K562 (cell line): Measurements from ENCODE around the gene MEIKIN. TPM values are rescaled to one million over a fixed set of nuclear protein-coding genes. Genes with fewer than 3 reads are reported as not detected.

Source experiments
- ATAC-seq: fragments of 200-7000 bp; cut with Tn5 transposase; 3 replicates; pipeline ENCODE4 v1.9.1; 2020; ENCODE audit warnings: moderate library complexity
- BruUV-seq: library from RNA; stranded (reverse); fragments of 400-500 nt; replicated peaks from 2 replicates; lab custom pipeline; 2021; lab: Mats Ljungman, UMichigan
- CTCF ChIA-PET: fragments of 300-600 bp; formaldehyde crosslinking; extraction: SDS; loops from one replicate; lab custom pipeline; 2021; ENCODE audit warnings: low intra/inter-chr PET ratio; lab: Yijun Ruan, JAX
- POLR2A ChIA-PET: fragments of 300-600, 350-650 bp; sonication (Branson Sonifier 250); formaldehyde crosslinking; extraction: SDS; loops from one replicate; lab custom pipeline; 2021; ENCODE audit warnings: antibody characterized with exemption, inconsistent platforms; lab: Yijun Ruan, JAX
- DNase-seq, 4 experiments: peaks; one replicate each; pipeline versions ENCODE4 v3.0.0 to v3.0.0-alpha.2; 2011 to 2018; ENCODE audit warnings: low spot score in 3 of 4, mixed read lengths in 3 of 4; ENCODE audit errors: extremely low read depth in 1 of 4
- FAIRE-seq: peaks from 2 replicates; lab custom pipeline; 2011; peaks lifted over from hg19 to GRCh38; lab: Jason Lieb, UNC
- H2AFZ ChIP-seq: 2 replicates; pipeline ENCODE4 v1.6.0; 2011; ENCODE audit warnings: low read depth, low read length, control low read depth, inconsistent platforms
- H3K27ac ChIP-seq: fragments of 200-600 bp; 3 replicates; pipeline ENCODE4 v1.8.0; 2011; ENCODE audit warnings: low read depth, mild to moderate bottlenecking, control low read depth, inconsistent platforms, low read length, moderate library complexity, mixed read lengths; ENCODE audit errors: extremely low read depth
- H3K27me3 ChIP-seq, 2 experiments: fragments of 300-600 bp in 1 of 2; 2 replicates in 1 of 2; 3 replicates in 1 of 2; pipeline versions ENCODE4 v1.6.0 to v1.8.0; 2011; ENCODE audit warnings: inconsistent platforms in 2 of 2, low read length in 2 of 2, mild to moderate bottlenecking in 1 of 2, mixed read lengths in 1 of 2, moderate library complexity in 1 of 2; ENCODE audit not compliant: control insufficient read depth in 2 of 2, insufficient read depth in 2 of 2
- H3K36me3 ChIP-seq: fragments of 300-600 bp; 3 replicates; pipeline ENCODE4 v1.8.0; 2011; ENCODE audit warnings: mild to moderate bottlenecking, low read length, inconsistent platforms; ENCODE audit not compliant: control insufficient read depth, insufficient read depth
- H3K4me1 ChIP-seq, 2 experiments: fragments of 200-600 bp in 1 of 2; replicated peaks in 1 of 2; 2 replicates in 1 of 2; 3 replicates in 1 of 2; pipeline versions ENCODE4 v1.5.1 to v1.8.0; 2011; ENCODE audit warnings: inconsistent platforms in 2 of 2, low read length in 2 of 2, mild to moderate bottlenecking in 1 of 2, mixed read lengths in 1 of 2, moderate library complexity in 1 of 2; ENCODE audit not compliant: control insufficient read depth in 2 of 2, insufficient read depth in 2 of 2
- H3K4me2 ChIP-seq: 2 replicates; pipeline ENCODE4 v1.6.1; 2011; ENCODE audit warnings: low read length, control low read depth, inconsistent platforms, mixed read lengths; ENCODE audit not compliant: insufficient read depth
- H3K4me3 ChIP-seq: fragments of 200-600 bp; sonication (generic), shearing (Covaris generic); 2 replicates; pipeline ENCODE4 v1.5.1; 2016; ENCODE audit warnings: control low read depth, inconsistent platforms
- H3K79me2 ChIP-seq: fragments of 200-600 bp; 3 replicates; pipeline ENCODE4 v1.8.0; 2011; ENCODE audit warnings: low read length, inconsistent platforms; ENCODE audit not compliant: control insufficient read depth, insufficient read depth
- H3K9ac ChIP-seq, 2 experiments: 2 replicates each; pipeline versions ENCODE4 v1.6.0 to v1.6.1; 2011; ENCODE audit warnings: low read depth in 2 of 2, low read length in 2 of 2, control low read depth in 1 of 2, inconsistent platforms in 1 of 2, mild to moderate bottlenecking in 1 of 2, mixed read lengths in 1 of 2; ENCODE audit not compliant: insufficient read depth in 1 of 2
- H3K9me1 ChIP-seq: one replicate; pipeline ENCODE4 v1.6.0; 2011; ENCODE audit warnings: inconsistent platforms, mild to moderate bottlenecking, low read length, moderate library complexity; ENCODE audit not compliant: control insufficient read depth, insufficient read depth
- H3K9me3 ChIP-seq: replicated peaks from 2 replicates; pipeline ENCODE4 v1.5.1; 2011; ENCODE audit warnings: low read depth, low read length, inconsistent platforms; ENCODE audit not compliant: control insufficient read depth, insufficient read depth
- H4K20me1 ChIP-seq: replicated peaks from 2 replicates; pipeline ENCODE4 v1.6.1; 2011; ENCODE audit warnings: low read length, inconsistent platforms, mixed read lengths; ENCODE audit not compliant: control insufficient read depth, insufficient read depth
- AFF4 ChIP-seq: sonication (generic); formaldehyde crosslinking; IDR thresholded peaks from 2 replicates; pipeline ENCODE4 v1.8.0; 2023; ENCODE audit warnings: mild to moderate bottlenecking, missing genetic modification reagents
- CREB1 ChIP-seq, 2 experiments: sonication (generic) in 1 of 2; formaldehyde crosslinking in 1 of 2; IDR thresholded peaks; 2 replicates each; pipeline versions ENCODE4 v1.6.1 to v1.8.0; 2012 to 2022; ENCODE audit warnings: inconsistent platforms in 1 of 2, mild to moderate bottlenecking in 1 of 2, missing genetic modification reagents in 1 of 2, moderate library complexity in 1 of 2
- E2F6 ChIP-seq, 2 experiments: IDR thresholded peaks; 2 replicates each; pipeline ENCODE4 v1.6.1; 2011; ENCODE audit warnings: borderline replicate concordance in 1 of 2, control low read depth in 1 of 2, low read depth in 1 of 2, low read length in 1 of 2, mild to moderate bottlenecking in 1 of 2, mixed read lengths in 1 of 2, moderate library complexity in 1 of 2; ENCODE audit not compliant: insufficient read depth in 1 of 2, insufficient read length in 1 of 2, poor library complexity in 1 of 2, severe bottlenecking in 1 of 2; ENCODE audit errors: extremely low read depth in 1 of 2
- EGR1 ChIP-seq: fragments of 450-650 bp; conservative IDR thresholded peaks from 2 replicates; pipeline ENCODE4 v1.6.1; 2017; ENCODE audit warnings: mild to moderate bottlenecking
- ELF2 ChIP-seq: fragments of 250-450 bp; sonication (Bioruptor Pico); IDR thresholded peaks from 2 replicates; pipeline ENCODE4 v1.5.0; 2021; ENCODE audit warnings: mild to moderate bottlenecking
- ETS2 ChIP-seq: IDR thresholded peaks from 2 replicates; pipeline ENCODE4 v1.6.1; 2016; ENCODE audit warnings: borderline replicate concordance, missing genetic modification characterization, mild to moderate bottlenecking, moderate library complexity, missing compliant biosample characterization; ENCODE audit not compliant: poor library complexity, severe bottlenecking
- GABPA ChIP-seq: fragments of 200-800 bp; sonication (Bioruptor generic); conservative IDR thresholded peaks from 2 replicates; pipeline ENCODE4 v1.6.1; 2016; ENCODE audit warnings: low read depth, missing genetic modification characterization, missing compliant biosample characterization
- HNRNPH1 ChIP-seq: fragments of 200-400 bp; formaldehyde crosslinking; optimal IDR thresholded peaks from 2 replicates; pipeline ENCODE3; 2017; ENCODE audit warnings: low read depth, mild to moderate bottlenecking, low read length, moderate library complexity
- KAT2B ChIP-seq: IDR thresholded peaks from one replicate; pipeline ENCODE4 v1.6.1; 2012; ENCODE audit warnings: low read depth, mild to moderate bottlenecking, control low read depth, inconsistent platforms, low read length, moderate library complexity
- KAT7 ChIP-seq: sonication (generic); formaldehyde crosslinking; IDR thresholded peaks from 2 replicates; pipeline ENCODE4 v1.8.0; 2022; ENCODE audit warnings: missing genetic modification reagents, mild to moderate bottlenecking, borderline replicate concordance
- KLF13 ChIP-seq: fragments of 450-650 bp; IDR thresholded peaks from 2 replicates; pipeline ENCODE4 v1.6.1; 2016; ENCODE audit warnings: missing genetic modification characterization, low read depth, mild to moderate bottlenecking, missing compliant biosample characterization, moderate library complexity, borderline replicate concordance
- TAF7 ChIP-seq: fragments of 450-650 bp; IDR thresholded peaks from 2 replicates; pipeline ENCODE4 v1.6.1; 2016; ENCODE audit warnings: missing genetic modification characterization, missing compliant biosample characterization
- TCF7 ChIP-seq: sonication (generic); IDR thresholded peaks from 2 replicates; pipeline ENCODE4 v1.6.1; 2016; ENCODE audit warnings: antibody characterized with exemption, borderline replicate concordance
- U2AF2 ChIP-seq: fragments of 200-400 bp; formaldehyde crosslinking; optimal IDR thresholded peaks from 2 replicates; pipeline ENCODE3; 2017; ENCODE audit warnings: low read depth, mild to moderate bottlenecking, low read length
- ZNF239 ChIP-seq: fragments of 250-450 bp; sonication (Bioruptor Pico); IDR thresholded peaks from 2 replicates; pipeline ENCODE4 v1.4.0; 2020; ENCODE audit warnings: mild to moderate bottlenecking
- ZNF57 ChIP-seq: fragments of 450-650 bp; formaldehyde crosslinking; IDR thresholded peaks from 2 replicates; pipeline ENCODE4 v1.4.0; 2020; ENCODE audit warnings: mild to moderate bottlenecking, moderate library complexity
- ZNF644 ChIP-seq: fragments of 200-800 bp; sonication (Bioruptor generic); IDR thresholded peaks from 2 replicates; pipeline ENCODE4 v1.6.1; 2016; ENCODE audit warnings: low read depth, missing genetic modification characterization, missing compliant biosample characterization
- ZNF780A ChIP-seq: fragments of 250-450 bp; sonication (Bioruptor Pico); IDR thresholded peaks from 2 replicates; pipeline ENCODE4 v1.5.0; 2021; ENCODE audit warnings: mild to moderate bottlenecking
- ZNF79 ChIP-seq: fragments of 250-450 bp; sonication (Bioruptor Pico); IDR thresholded peaks from 2 replicates; pipeline ENCODE4 v1.4.0; 2020; ENCODE audit warnings: low read depth, mild to moderate bottlenecking, moderate library complexity
- WGBS: fragments of 100-300 bp; shearing (Covaris generic); methylation state at CpG from one replicate; pipeline ENCODE4 v1.1.6; 2016; ENCODE audit warnings: low coverage, mixed read lengths; ENCODE audit not compliant: insufficient coverage; ENCODE audit errors: missing lambda C conversion rate; 5-methylcytosine and 5-hydroxymethylcytosine counted together
- in situ Hi-C: fragments of 300-500 bp; cut with MboI; formaldehyde crosslinking; loops from 4 replicates; pipeline ENCODE4 v1.15.0; 2018; ENCODE audit warnings: inconsistent platforms, mixed read lengths
- intact Hi-C: fragments of 100-400 bp; cut with micrococcal nuclease; formaldehyde crosslinking; loops from 2 replicates; pipeline ENCODE4 v1.14.2; 2022
- polyA plus RNA-seq, 8 experiments: library from polyadenylated mRNA; depleted of rRNA in 4 of 8; stranded (reverse) in 5 of 8; unstranded in 3 of 8; fragments of >200 nt; fragmentation: Nextera tagmentation in 2 of 8; fragmentation: Illumina TruSeq in 1 of 8; extraction: Ambion mirVana in 2 of 8; extraction: Trizol in 1 of 8; gene quantifications; 2 replicates each; pipeline versions ENCODE4 v1.2.1 to v1.2.3, GENCODE V29; 2011 to 2014; ENCODE audit warnings: inconsistent platforms in 1 of 8, missing spikeins in 1 of 8
- total RNA-seq, 7 experiments: library from RNA; depleted of rRNA in 6 of 7; stranded (reverse); fragments of >200 nt in 6 of 7; fragmentation: Illumina TruSeq in 2 of 7; extraction: Trizol in 2 of 7; gene quantifications; 2 replicates each; pipeline versions ENCODE4 v1.2.1 to v1.2.3, GENCODE V29; 2011 to 2021; ENCODE audit warnings: low replicate concordance in 1 of 7

The MEIKIN gene
- total and polyA plus RNA-seq, 9 of the 15 experiments (the other 6 are each of a cell fraction or from before 2014, with no cell fraction given): 0.18 TPM; not detected in 8

GRCh38 chr5:131932235-131932634, 13.2 kb downstream of the MEIKIN start:
- intact Hi-C loops: no loop called here

More at GRCh38 chr5:131932235-131932634, 13.2 kb downstream of the MEIKIN start:
- Histone ChIP-seq H3K79me2 (no peaks in the 10 kb centered on the region), H3K27ac (no peak overlapping the region), H3K9me1 (no peaks in the 10 kb centered on the region), H3K4me2 (no peak overlapping the region), H3K27me3 (peaks cover 0 to 3% of the 10 kb centered on the region in 2 experiments; a peak in 1 of 5 replicates), H3K9me3 (no peaks in the 10 kb centered on the region; the same call in 1 of the 2 replicates), H3K36me3 (no peaks in the 10 kb centered on the region), H3K9ac (no peak overlapping the region), H3K4me3 (no peak overlapping the region), H3K4me1 (no peaks in the 10 kb centered on the region), H4K20me1 (no peaks in the 10 kb centered on the region), H2AFZ (no peak overlapping the region)
- ChIA-PET CTCF (no interaction called here), POLR2A (interaction anchor here (0.6 to 1.1 kb wide), 2 partner anchors 14 to 501 kb away, joined by 3 read pairs; no protein-coding TSS in a partner anchor)
- no TSS peak for BruUV-seq
- FAIRE-seq (no peak), ATAC-seq (no peak), DNase-seq (no peak)
- TF ChIP-seq EGR1 (no peak), ETS2 (no peak), E2F6 (IDR thresholded peaks at IDR 0.05; ENCODE audit: borderline replicate concordance in 1 of 2, extremely low read depth in 1 of 2, insufficient read depth in 1 of 2, insufficient read length in 1 of 2, low read depth in 1 of 2, low read length in 1 of 2, poor library complexity in 1 of 2, severe bottlenecking in 1 of 2) (no peak), AFF4 (CRISPR knock-in tag) (no peak), ELF2 (CRISPR knock-in tag) (no peak), GABPA (tag) (no peak), KAT7 (CRISPR knock-in tag) (no peak), ZNF780A (no peak), U2AF2 (no peak), ZNF644 (no peak), HNRNPH1 (no peak), KLF13 (no peak), ZNF239 (CRISPR knock-in tag) (no peak), CREB1 (IDR thresholded peaks at IDR 0.05) (no peak), CREB1 (CRISPR knock-in tag; IDR thresholded peaks at IDR 0.05) (no peak), TAF7 (no peak), TCF7 (no peak), KAT2B (no peak), ZNF57 (CRISPR knock-in tag) (no peak), ZNF79 (CRISPR knock-in tag) (no peak)
- in situ Hi-C loops: no loop called here
- WGBS: 0% methylated on average over 2 of the region's 2 CpGs
